Stimulated activated CD8-positive, alpha-beta memory T cell treated with anti-CD3 and anti-CD28 coated beads, Interleukin-15, amount 100 ng/mL, for 48 hours (primary cell): ENCODE data around the gene ZDHHC3.
"Not testable (repeated sequence)": the region's sequence is repeated elsewhere in the genome, so short reads cannot be mapped to it uniquely, and the experiment has no call there.

ENCODE experiments used
- DNase-seq, 2 donors: peaks; one replicate each; pipeline ENCODE4 v3.0.0-alpha.2; 2020; ENCODE audit warnings: low read depth in 2 of 2

The ZDHHC3 gene

DNA sequence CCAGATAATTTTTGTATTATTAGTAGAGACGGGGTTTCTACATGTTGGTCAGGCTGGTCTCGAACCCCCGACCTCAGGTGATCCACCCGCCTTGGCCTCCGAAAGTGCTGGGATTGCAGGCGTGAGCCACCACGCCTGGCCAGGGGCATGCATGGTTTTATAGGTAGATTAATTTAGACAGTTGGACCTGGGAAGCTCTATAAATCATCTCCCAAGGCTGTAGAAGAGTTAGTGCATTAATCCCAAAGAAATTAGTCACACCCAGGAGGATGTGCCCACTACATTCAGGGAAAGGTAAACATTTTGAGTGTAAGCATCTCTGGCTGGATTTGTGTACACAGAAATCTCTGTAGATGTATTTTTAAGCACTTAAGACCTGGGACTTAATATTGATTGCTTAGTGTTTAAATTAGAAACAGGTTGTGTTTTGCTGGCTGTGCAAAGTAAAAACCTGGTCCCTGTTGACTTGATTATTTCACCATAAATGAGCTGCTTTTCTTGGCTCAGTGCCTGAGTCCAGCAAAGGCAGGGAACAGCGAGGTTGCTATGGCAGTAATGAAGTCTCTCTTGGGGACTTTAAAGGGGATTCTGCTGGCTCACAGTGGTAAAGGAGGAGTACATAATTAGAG lies 19.3 kb upstream of the ZDHHC3 start:
- DNase-seq: no peak

GRCh38 chr3:44993471-44994205 lies 17.7 kb upstream of the ZDHHC3 start:
- no peak for DNase-seq

DNA sequence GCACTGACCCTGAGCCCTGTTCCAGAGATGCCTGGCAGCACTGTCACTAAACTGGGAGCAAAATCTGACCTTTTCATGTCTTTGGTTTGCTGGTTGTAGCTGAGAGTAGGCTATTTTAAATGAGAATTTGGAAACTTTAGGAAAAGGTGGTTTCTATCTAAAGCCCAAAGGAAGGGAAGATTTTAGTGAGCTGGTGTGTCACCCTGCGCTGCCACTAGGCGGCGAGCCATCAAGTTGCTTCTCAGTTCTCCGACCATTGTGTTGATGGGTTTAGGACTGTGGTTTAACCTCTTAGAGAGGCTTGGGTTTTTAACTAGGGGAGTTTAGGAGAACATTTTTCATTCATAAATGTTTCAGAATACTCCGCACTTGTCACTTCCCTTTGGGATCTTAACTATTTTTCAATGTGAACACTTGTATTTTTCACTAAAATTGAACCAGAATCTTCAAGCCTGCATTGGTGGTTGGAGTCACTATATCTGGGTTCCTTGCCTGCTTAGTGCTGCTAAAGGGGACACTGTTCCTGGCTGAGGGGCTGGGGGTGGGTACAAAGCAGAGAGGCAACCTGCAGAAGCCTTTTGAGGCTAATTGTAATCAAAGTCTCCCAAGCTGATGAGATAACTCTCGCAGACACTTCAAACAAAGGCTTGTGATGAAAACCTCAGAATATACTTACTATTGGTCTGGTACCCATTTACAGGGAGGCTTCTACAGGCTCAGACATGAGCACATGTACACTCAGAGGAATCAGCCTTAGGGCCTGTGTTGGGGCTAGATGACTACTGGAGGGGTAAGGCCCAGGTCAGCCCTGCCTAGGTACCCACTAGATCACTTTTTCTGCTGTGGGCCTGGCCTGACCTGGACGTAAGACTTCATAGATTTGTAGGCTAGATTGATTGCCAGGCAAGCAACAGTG lies 16.8 kb upstream of the ZDHHC3 start:
- DNase-seq: no peak

DNA sequence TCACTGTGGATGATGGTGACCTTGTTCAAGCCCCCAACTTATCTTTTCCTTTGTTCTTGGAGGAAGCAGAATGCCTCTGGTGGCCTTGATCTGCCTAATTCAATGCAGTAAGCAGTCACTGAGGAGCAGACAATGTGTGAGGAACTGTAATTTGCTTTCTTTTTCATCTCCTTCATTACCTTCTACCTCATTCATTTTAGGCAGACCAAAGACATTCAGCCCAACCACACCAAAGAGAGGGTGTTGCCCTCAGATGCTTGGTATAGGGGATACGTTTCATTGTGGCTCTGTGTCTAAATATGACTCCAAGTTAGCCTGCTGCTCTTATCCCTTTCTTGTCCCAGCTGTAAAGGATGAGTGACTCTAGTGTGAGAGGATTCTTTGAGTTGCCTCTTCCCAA lies 15.4 kb upstream of the ZDHHC3 start:
- DNase-seq: no peak

- DNase-seq: no peak
Measured at GRCh38 chr3:44989636-44990373, 13.8 kb upstream of the ZDHHC3 start.

- no peak for DNase-seq
Measured at GRCh38 chr3:44989141-44989540, 13.2 kb upstream of the ZDHHC3 start.

DNA sequence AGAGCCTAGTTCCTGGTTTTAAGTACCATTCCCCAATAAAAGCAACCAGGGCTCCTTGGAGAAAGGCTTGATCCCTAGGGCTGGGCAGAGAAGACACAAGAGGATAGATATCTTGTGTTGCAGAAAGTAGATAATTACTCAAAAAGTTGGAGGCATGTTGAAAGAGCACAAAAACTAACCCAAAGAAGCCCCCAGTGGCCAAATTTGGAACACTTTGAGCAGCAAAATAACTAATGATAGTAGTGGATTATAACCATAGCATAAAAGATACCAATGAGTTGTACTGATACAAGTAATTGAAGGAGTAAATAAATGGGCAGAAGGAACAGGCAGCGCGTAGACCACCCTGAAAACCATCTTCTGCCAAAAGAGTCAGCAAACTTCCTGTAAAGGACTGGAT lies 12.1 kb upstream of the ZDHHC3 start:
- DNase-seq: no peak

GRCh38 chr3:44987332-44987731 lies 11.4 kb upstream of the ZDHHC3 start:
- DNase-seq: no peak

GRCh38 chr3:44986330-44986729 lies 10.4 kb upstream of the ZDHHC3 start:
- DNase-seq: not testable (repeated sequence)

- no peak for DNase-seq
Measured at GRCh38 chr3:44984335-44984734, 8.4 kb upstream of the ZDHHC3 start.

DNA sequence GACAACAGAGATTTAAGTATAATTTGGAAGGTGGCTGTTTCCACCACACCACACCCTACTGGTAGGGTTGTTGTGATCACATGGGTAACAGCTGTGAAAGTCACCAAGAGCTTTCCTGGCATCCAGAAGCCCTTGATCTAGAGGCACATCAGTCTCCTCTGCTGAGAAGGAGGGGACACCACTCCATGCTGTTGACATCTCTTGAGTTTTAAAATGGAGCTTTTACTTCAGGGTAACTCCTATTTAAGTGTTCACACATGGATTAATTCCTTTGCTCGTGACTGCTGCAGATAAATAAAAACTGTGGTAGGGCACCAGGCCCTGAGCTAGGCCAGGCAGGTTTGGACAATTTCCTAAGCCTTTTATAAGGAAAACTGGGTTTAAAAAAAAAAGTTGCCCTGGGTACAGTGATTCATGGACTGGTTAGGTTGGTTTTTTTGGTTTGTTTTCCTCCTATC lies 7.5 kb upstream of the ZDHHC3 start:
- no peak for DNase-seq

GRCh38 chr3:44982817-44983216 lies 6.8 kb upstream of the ZDHHC3 start:
- DNase-seq: no peak

DNA sequence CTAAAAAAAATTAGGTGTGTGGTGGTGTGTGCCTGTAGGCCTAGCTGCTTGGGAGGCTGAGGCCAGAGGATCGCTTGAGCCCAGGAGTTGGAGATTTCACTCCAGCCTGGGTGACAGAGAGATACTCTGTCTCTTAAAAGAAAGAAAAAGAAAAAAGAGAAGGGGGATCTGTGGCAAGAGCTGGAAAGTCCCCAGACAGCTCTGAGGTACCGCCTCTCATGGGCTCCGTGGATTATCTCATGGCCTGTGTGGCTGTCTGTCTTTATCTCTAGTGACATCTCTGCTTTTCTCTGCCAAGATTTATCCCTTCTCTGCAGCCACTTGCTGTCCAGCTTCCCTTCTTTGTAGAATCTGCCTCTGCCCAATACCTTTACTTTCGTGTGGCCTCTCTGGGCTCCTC lies 5.8 kb upstream of the ZDHHC3 start:
- DNase-seq: no peak

- no peak for DNase-seq
Measured at GRCh38 chr3:44981220-44981619, 5.2 kb upstream of the ZDHHC3 start.

- no peak for DNase-seq
Measured at GRCh38 chr3:44974416-44974815, 1.6 kb downstream of the ZDHHC3 start.

GRCh38 chr3:44970926-44971490 lies 5.0 kb downstream of the ZDHHC3 start:
- DNase-seq: no peak

GRCh38 chr3:44969828-44970179 lies 6.2 kb downstream of the ZDHHC3 start:
- DNase-seq: no peak

GRCh38 chr3:44969154-44969827 lies 6.7 kb downstream of the ZDHHC3 start:
- no peak for DNase-seq

- no peak for DNase-seq
Measured at GRCh38 chr3:44968447-44968858, 7.5 kb downstream of the ZDHHC3 start.

GRCh38 chr3:44966795-44967278 lies 9.1 kb downstream of the ZDHHC3 start:
- no peak for DNase-seq

DNA sequence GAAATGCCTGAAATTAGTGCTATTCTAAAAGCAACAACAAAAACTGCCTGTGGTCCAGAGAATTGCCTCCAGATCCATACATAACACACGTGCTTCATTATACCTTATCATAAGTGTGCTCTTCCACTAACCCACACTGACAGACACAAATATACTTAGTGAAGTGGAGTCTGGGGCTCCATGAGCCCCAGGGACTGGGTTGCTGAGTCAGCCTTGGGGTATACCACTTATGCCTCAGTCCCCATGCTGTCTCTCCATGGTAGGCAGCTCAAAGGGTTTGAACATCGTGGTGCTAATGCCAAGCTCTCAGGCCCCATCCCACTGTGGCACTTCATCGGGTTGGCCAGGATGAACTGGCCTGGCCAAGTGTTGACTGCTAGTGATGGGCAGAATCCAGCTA lies 10.8 kb downstream of the ZDHHC3 start:
- DNase-seq: no peak
